Mesothelial cell of epicardium (in vitro differentiated cells): Measurements from ENCODE around the gene SETD1B. TPM values are rescaled to one million over a fixed set of nuclear protein-coding genes. Genes with fewer than 3 reads are reported as not detected.

ENCODE experiments used
- DNase-seq, 2 experiments: peaks; one replicate each; pipeline ENCODE4 v3.0.0; 2021; ENCODE audit warnings: low spot score in 2 of 2; ENCODE audit not compliant: unreplicated experiment in 2 of 2
- H3K27ac Mint-ChIP-seq: 2 replicates; pipeline ENCODE4 v1.8.0; 2021; ENCODE audit warnings: mixed read lengths
- H3K27me3 Mint-ChIP-seq: 2 replicates; pipeline ENCODE4 v1.8.0; 2021; ENCODE audit warnings: low read depth, mixed read lengths
- H3K36me3 Mint-ChIP-seq: 2 replicates; pipeline ENCODE4 v1.8.0; 2021; ENCODE audit warnings: mixed read lengths
- H3K4me1 Mint-ChIP-seq: 2 replicates; pipeline ENCODE4 v1.8.0; 2021; ENCODE audit warnings: mixed read lengths
- H3K4me3 Mint-ChIP-seq: 2 replicates; pipeline ENCODE4 v1.8.0; 2021; ENCODE audit warnings: mild to moderate bottlenecking, moderate library complexity, mixed read lengths
- H3K9me3 Mint-ChIP-seq: 2 replicates; pipeline ENCODE4 v1.8.0; 2021; ENCODE audit warnings: mixed read lengths
- CTCF ChIP-seq: fragments of 200-600 bp; sonication (generic); IDR thresholded peaks from one replicate; pipeline ENCODE4 v1.5.0; 2021; ENCODE audit warnings: antibody characterized with exemption; ENCODE audit not compliant: unreplicated experiment
- total RNA-seq: library from RNA; stranded (reverse); gene quantifications from 3 replicates; pipeline ENCODE4 v1.2.1, GENCODE V29; 2021

SETD1B gene
- total RNA-seq, 1 donor from 2014 or later, result 27.2 TPM

- no peaks in the 10 kb centered on the region for H3K27me3 Mint-ChIP-seq
- H3K4me3 Mint-ChIP-seq, result no peak overlapping the region
- no peaks in the 10 kb centered on the region for H3K9me3 Mint-ChIP-seq
- TF ChIP-seq CTCF, result no peak
- no peak overlapping the region for H3K27ac Mint-ChIP-seq
- H3K4me1 Mint-ChIP-seq, result peaks cover 26% of the 10 kb centered on the region
- H3K36me3 Mint-ChIP-seq, result peaks cover 21% of the 10 kb centered on the region
- DNase-seq, result no peak
Observed at GRCh38 chr12:121814429-121815119, 10.8 kb downstream of the SETD1B start.

GRCh38 chr12:121815263-121815662 lies 11.5 kb downstream of the SETD1B start:
- H3K9me3 Mint-ChIP-seq, result no peaks in the 10 kb centered on the region
- peaks cover 20% of the 10 kb centered on the region for H3K36me3 Mint-ChIP-seq
- peaks cover 26% of the 10 kb centered on the region for H3K4me1 Mint-ChIP-seq
- no peak for DNase-seq
- no peaks in the 10 kb centered on the region for H3K27me3 Mint-ChIP-seq
- TF ChIP-seq CTCF, result no peak
- no peak overlapping the region for H3K27ac Mint-ChIP-seq
- H3K4me3 Mint-ChIP-seq, result no peak overlapping the region

- TF ChIP-seq CTCF, result no peak
- Mint-ChIP-seq H3K27ac (no peak overlapping the region), H3K4me1 (peaks cover 15% of the 10 kb centered on the region), H3K27me3 (no peaks in the 10 kb centered on the region), H3K36me3 (peaks cover 24% of the 10 kb centered on the region), H3K4me3 (no peak overlapping the region), H3K9me3 (no peaks in the 10 kb centered on the region)
- no peak for DNase-seq
Observed at GRCh38 chr12:121816925-121817647, 13.3 kb downstream of the SETD1B start.

- no peak overlapping the region for H3K4me3 Mint-ChIP-seq
- no peaks in the 10 kb centered on the region for H3K27me3 Mint-ChIP-seq
- TF ChIP-seq CTCF, result no peak
- H3K27ac Mint-ChIP-seq, result no peak overlapping the region
- no peak for DNase-seq
- H3K36me3 Mint-ChIP-seq, result peaks cover 24% of the 10 kb centered on the region
- H3K9me3 Mint-ChIP-seq, result no peaks in the 10 kb centered on the region
- peaks cover 11% of the 10 kb centered on the region for H3K4me1 Mint-ChIP-seq
Observed at GRCh38 chr12:121817648-121818043, 13.8 kb downstream of the SETD1B start.

- Mint-ChIP-seq H3K4me3 (no peak overlapping the region), H3K27ac (no peak overlapping the region)
Observed at GRCh38 chr12:121819212-121819949, 15.6 kb downstream of the SETD1B start.

More at GRCh38 chr12:121819212-121819949, 15.6 kb downstream of the SETD1B start:
- Mint-ChIP-seq H3K36me3 (peaks cover 24% of the 10 kb centered on the region), H3K4me1 (no peaks in the 10 kb centered on the region), H3K9me3 (no peaks in the 10 kb centered on the region), H3K27me3 (no peaks in the 10 kb centered on the region)
- DNase-seq, result no peak
- no peak for TF ChIP-seq CTCF
